Renal cortex interstitium (tissue), 11 donors: ENCODE results near the gene TEDC2. TPM values are rescaled to one million over a fixed set of nuclear protein-coding genes. Genes with fewer than 3 reads are reported as not detected.
"Not testable (repeated sequence)": the region's sequence is repeated elsewhere in the genome, so short reads cannot be mapped to it uniquely, and the experiment has no call there.

Experiments
- DNase-seq, 11 donors: peaks; one replicate each; pipeline ENCODE4 v3.0.0-alpha.2; 2013; ENCODE audit warnings: low read depth in 9 of 11, low spot score in 4 of 11; ENCODE audit errors: extremely low read depth in 1 of 11
- polyA plus RNA-seq, 3 donors: library from polyadenylated mRNA; unstranded; fragments of 120-200 nt; gene quantifications; one replicate each; pipeline ENCODE4 v1.2.1, GENCODE V29; 2013; ENCODE audit not compliant: insufficient read length in 3 of 3

TEDC2 gene
- polyA plus RNA-seq, 3 donors = 8.5 to 14.2 (median 11.8) TPM

DNA sequence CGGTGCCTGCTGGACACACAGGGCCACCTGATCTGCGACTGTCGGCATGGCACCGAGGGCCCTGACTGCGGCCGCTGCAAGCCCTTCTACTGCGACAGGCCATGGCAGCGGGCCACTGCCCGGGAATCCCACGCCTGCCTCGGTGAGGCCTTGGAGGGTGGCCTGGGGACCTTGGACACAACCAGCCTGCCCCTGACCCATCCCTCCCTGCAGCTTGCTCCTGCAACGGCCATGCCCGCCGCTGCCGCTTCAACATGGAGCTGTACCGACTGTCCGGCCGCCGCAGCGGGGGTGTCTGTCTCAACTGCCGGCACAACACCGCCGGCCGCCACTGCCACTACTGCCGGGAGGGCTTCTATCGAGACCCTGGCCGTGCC, 12.6 kb downstream of the TEDC2 start:
- DNase-seq = no peak

GRCh38 chr16:2472885-2473445, 13.1 kb downstream of the TEDC2 start:
- no peak for DNase-seq

GRCh38 chr16:2473446-2473926, 13.6 kb downstream of the TEDC2 start:
- DNase-seq = no peak

- DNase-seq = no peak
Measured at GRCh38 chr16:2473999-2474876, 14.3 kb downstream of the TEDC2 start.

DNA sequence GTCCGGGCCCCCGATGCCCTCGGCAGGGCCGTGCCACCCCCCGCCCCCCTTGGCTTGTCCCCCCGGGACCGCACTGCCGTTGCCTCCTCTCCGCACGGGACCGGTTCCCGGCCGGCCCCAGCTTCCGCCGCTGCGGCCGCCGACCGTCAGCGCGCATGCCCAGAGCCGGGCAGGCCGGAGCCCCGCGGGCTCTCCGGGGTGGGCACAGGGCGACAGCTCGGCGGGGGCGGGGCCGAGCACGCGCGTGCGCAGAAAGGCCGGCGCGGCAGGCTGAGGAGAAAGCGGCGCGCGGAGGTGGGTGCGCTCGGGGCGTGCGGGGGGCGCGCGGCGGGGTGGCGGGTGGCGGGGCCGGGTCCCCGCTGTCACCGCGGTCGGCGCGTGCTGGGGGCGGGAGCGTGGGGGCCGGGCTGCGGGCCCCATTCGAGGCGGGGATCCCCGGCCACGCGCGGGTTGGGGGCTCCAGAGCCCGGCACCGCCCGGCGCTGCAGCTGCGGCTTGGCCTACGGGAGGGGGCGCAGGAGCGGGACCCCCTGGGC, 15.0 kb downstream of the TEDC2 start, which contains the start of gene TBC1D24:
Gene TBC1D24 (plus strand): TSS at position 251 of the 536 bp plus-strand sequence. CDS start 21,022 bp downstream, outside the sequence.
- DNase-seq = peak in 9 of 11 donors; percentile 61 to 87 (median 81)

GRCh38 chr16:2475413-2476344, 15.8 kb downstream of the TEDC2 start:
- no peak for DNase-seq

DNA sequence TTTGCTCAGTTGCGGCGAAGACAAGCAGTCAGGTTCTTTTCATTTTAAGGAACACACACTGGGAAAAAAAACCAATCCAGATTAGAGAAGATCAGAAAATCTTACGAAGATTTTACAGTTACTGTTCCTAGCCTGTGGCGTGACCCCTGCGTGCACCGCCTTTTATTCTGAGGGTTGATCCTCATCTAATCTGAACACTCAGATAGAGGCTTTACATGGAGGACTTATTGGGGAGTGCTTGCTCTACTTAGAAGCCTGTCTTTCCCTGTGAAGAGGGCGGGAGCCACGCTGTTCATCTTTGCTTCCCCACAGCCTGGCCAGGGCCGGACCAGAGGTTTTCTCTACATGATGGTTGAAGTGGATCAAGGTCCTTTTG, 16.4 kb downstream of the TEDC2 start:
- DNase-seq = no peak

- DNase-seq = no peak
Measured at GRCh38 chr16:2476741-2477140, 16.8 kb downstream of the TEDC2 start.

- DNase-seq = no peak
Measured at GRCh38 chr16:2477327-2477726, 17.4 kb downstream of the TEDC2 start.

- DNase-seq = no peak
Measured at GRCh38 chr16:2478279-2478678, 18.4 kb downstream of the TEDC2 start.

GRCh38 chr16:2479996-2480395, 20.1 kb downstream of the TEDC2 start:
- not testable (repeated sequence) for DNase-seq

DNA sequence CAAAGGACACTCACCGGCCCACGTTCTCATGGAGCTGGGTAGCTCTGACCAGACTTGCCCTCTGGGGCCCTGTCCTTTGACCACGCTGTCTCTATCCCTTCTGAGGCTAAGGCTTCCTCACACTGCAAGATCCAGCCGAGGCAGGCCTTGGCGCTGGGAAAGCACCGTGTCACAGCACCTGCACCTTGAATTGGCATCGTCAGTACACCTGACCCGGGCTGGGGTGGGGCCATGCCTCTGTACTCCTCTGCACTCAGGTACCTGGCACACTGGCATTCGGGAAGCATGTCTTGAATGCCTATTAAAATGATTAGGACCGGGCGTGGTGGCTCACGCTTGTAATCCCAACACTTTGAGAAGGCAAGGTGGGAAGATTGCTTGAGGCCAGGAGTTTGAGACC, 21.0 kb downstream of the TEDC2 start:
- no peak for DNase-seq

DNA sequence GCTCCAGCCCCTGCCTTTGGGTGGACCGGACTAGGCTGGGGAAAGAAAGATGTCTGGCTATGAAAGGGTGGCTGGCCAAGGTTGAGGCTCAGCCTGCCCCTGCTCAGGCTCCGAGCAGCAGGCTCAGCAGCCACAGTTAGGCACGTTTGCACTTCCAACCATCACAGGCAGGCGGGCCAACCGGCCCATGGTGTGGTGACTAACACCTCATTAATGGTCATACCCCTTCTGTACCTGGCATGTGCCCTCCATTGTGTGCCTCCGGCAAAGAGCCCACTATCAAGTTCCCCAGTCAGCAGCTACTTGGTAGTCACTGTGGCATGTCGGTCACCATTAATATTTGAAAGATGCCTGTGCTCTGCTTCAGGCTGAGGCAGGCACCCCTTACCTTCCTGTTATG, 21.8 kb downstream of the TEDC2 start:
- no peak for DNase-seq

DNA sequence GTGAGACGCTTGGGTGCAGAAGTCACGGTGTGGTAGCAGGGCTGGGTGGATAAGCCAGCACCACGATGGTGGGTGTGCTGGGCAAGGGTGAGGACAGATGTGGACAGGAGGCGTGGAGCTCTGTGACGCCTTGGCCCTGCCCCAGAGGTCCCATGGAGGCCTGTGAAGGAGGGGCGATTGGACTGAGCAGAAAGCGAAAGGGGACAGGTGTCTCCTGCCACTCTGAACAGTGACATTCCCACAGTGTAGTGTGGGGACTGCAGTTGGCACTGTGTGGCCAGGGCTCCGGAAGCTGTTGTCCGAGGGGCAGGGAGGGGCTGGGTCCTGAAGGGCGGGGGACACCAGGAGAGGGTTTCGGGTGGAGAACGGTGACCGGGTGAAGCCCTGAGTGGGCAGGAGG, 22.3 kb downstream of the TEDC2 start:
- DNase-seq = no peak

GRCh38 chr16:2482708-2483534, 23.0 kb downstream of the TEDC2 start:
- no peak for DNase-seq

- no peak for DNase-seq
Measured at GRCh38 chr16:2483939-2484897, 24.3 kb downstream of the TEDC2 start.

DNA sequence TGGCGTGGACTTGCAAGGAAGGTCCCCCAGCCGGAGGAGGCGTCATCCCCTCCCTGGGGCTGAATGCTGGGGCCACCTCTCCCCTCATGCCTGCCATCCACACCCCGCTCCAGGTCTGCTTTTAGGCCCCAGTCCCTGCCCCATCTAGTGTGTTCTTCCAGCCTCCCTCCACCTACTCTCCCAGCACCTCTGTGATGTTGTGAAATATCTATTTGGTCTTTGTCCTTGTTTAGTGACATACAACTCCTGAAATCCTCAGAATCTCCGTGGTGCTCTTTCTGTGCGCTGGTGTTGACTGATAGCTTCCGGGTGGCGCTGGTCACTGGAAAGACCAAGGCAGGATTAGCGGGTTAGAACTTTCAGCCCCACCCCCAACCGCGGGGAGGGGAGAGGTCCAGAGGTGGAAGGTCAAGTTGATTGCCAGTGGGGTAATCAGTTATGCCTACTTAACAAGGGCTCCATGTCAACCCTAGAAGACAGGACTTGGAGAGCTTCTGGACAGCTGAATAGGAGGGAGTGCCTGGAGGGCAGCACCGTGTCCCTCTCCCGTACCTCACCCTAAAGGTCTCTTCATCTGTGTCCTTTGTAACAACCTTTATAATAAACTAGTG, 25.1 kb downstream of the TEDC2 start:
- DNase-seq = no peak
